HL-60 (cell line): ENCODE data around the gene GRAMD2A.

Experiments used
- DNase-seq, 2 experiments: peaks; one replicate each; pipeline ENCODE4 v3.0.0-alpha.2; 2010 to 2020; ENCODE audit warnings: low read depth in 1 of 2, low spot score in 1 of 2
- H3K27ac ChIP-seq: fragments of 250-450 bp; sonication (Bioruptor Pico); replicated peaks from 2 replicates; pipeline ENCODE4 v1.5.1; 2020; ENCODE audit warnings: mild to moderate bottlenecking, moderate library complexity
- H3K27me3 ChIP-seq: fragments of 250-450 bp; sonication (Bioruptor Pico); 2 replicates; pipeline ENCODE4 v1.5.1; 2021; ENCODE audit warnings: mild to moderate bottlenecking, moderate library complexity; ENCODE audit not compliant: insufficient read depth, poor library complexity, severe bottlenecking
- H3K4me3 ChIP-seq: replicated peaks from 2 replicates; pipeline ENCODE4 v1.5.1; 2011; ENCODE audit warnings: mild to moderate bottlenecking, control low read depth, low read length; ENCODE audit not compliant: insufficient read depth
- CTCF ChIP-seq: IDR thresholded peaks from one replicate; pipeline ENCODE4 v1.5.1; 2011; ENCODE audit warnings: low read length, control low read depth, inconsistent platforms; ENCODE audit not compliant: insufficient read depth
- GABPA ChIP-seq: IDR thresholded peaks from 2 replicates; pipeline ENCODE4 v1.6.1; 2012; ENCODE audit warnings: low read depth
- POLR2AphosphoS5 ChIP-seq: IDR thresholded peaks from 2 replicates; pipeline ENCODE4 v1.6.1; 2012; ENCODE audit warnings: low read depth
- SPI1 ChIP-seq: IDR thresholded peaks from 2 replicates; pipeline ENCODE4 v1.6.1; 2012; ENCODE audit warnings: low read depth, mild to moderate bottlenecking, borderline replicate concordance
- TF ChIP-seq, protein P1 (sequence below): IDR thresholded peaks from 2 replicates; pipeline ENCODE4 v1.6.1; 2012; ENCODE audit warnings: low read depth; ENCODE audit not compliant: insufficient replicate concordance

GRAMD2A gene

GRCh38 chr15:72203507-72203837 lies 5.9 kb upstream of the GRAMD2A start:
- H3K27ac ChIP-seq = no peak overlapping the region
- no peak for TF ChIP-seq GABPA
- no peak for TF ChIP-seq CTCF
- TF ChIP-seq, protein P1, sequence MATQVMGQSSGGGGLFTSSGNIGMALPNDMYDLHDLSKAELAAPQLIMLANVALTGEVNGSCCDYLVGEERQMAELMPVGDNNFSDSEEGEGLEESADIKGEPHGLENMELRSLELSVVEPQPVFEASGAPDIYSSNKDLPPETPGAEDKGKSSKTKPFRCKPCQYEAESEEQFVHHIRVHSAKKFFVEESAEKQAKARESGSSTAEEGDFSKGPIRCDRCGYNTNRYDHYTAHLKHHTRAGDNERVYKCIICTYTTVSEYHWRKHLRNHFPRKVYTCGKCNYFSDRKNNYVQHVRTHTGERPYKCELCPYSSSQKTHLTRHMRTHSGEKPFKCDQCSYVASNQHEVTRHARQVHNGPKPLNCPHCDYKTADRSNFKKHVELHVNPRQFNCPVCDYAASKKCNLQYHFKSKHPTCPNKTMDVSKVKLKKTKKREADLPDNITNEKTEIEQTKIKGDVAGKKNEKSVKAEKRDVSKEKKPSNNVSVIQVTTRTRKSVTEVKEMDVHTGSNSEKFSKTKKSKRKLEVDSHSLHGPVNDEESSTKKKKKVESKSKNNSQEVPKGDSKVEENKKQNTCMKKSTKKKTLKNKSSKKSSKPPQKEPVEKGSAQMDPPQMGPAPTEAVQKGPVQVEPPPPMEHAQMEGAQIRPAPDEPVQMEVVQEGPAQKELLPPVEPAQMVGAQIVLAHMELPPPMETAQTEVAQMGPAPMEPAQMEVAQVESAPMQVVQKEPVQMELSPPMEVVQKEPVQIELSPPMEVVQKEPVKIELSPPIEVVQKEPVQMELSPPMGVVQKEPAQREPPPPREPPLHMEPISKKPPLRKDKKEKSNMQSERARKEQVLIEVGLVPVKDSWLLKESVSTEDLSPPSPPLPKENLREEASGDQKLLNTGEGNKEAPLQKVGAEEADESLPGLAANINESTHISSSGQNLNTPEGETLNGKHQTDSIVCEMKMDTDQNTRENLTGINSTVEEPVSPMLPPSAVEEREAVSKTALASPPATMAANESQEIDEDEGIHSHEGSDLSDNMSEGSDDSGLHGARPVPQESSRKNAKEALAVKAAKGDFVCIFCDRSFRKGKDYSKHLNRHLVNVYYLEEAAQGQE = no peak
- TF ChIP-seq SPI1 = no peak
- TF ChIP-seq POLR2AphosphoS5 = no peak
- DNase-seq = peak in 1 of 2 experiments; percentile 10
- H3K4me3 ChIP-seq = no peak overlapping the region
- H3K27me3 ChIP-seq = no peaks in the 10 kb centered on the region

DNA sequence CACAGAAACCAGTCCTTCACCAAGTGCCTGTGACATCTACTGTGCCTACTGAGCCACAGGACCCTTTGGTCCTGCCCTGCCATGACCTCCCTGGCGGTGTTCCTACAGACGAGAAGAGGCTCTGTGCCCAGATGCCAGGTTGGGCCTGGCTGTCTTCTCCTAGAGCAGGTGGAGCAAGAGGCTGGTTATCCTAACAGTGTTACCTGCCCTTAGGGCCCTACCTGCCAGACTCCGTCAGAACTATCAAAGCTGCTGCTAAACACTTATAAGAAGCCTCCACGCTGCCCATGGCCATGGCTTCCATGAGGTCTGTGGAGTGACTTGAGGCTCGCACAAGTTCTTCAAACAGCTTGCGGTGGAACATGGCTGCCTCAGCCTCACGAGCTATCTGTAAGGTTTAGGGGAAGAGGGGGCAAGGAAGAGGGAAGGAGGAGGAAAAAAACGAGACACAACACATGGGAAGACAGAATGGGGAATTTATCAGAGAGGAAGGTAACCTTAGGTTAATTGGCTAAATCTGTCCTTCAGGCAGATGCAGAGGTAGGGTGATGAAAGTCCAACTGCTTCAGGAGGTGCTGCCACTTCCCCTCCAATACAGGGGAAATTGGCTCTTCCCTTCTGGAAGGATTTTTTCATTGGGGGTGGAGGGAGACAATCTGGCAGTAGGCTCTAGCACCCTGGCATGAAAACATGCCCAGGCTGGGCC lies 5.4 kb upstream of the GRAMD2A start:
- no peak for TF ChIP-seq POLR2AphosphoS5
- TF ChIP-seq CTCF = no peak
- no peak for TF ChIP-seq SPI1
- no peak for TF ChIP-seq GABPA
- TF ChIP-seq, protein P1 = no peak
- Histone ChIP-seq H3K4me3 (no peak overlapping the region), H3K27ac (peak overlapping the region; percentile 26; the same call in 1 of the 2 replicates), H3K27me3 (no peaks in the 10 kb centered on the region)
- peak in 1 of 2 experiments; percentile 11 for DNase-seq

GRCh38 chr15:72202302-72202701 lies 4.7 kb upstream of the GRAMD2A start:
- TF ChIP-seq GABPA (no peak), CTCF (no peak), POLR2AphosphoS5 (no peak), SPI1 (no peak)
- TF ChIP-seq, protein P1 = no peak
- DNase-seq = no peak
- no peak overlapping the region for H3K27ac ChIP-seq
- no peak overlapping the region for H3K4me3 ChIP-seq
- H3K27me3 ChIP-seq = no peaks in the 10 kb centered on the region
